Stomach (tissue), 9 donors: ENCODE results near the gene COL16A1. TPM values are rescaled to one million over a fixed set of nuclear protein-coding genes. Genes with fewer than 3 reads are reported as not detected.

Experiments used
- DNase-seq, 2 donors: peaks; one replicate each; pipeline versions ENCODE4 v3.0.0 to v3.0.0-alpha.2; 2013 to 2019
- H3K27ac ChIP-seq, 5 donors: fragments of 200-600 bp in 4 of 5; sonication (generic) in 4 of 5; one replicate each; pipeline ENCODE4 v1.5.1; 2013 to 2019; ENCODE audit warnings: mild to moderate bottlenecking in 1 of 5, moderate library complexity in 1 of 5
- H3K27me3 ChIP-seq, 3 donors: fragments of 200-600 bp; sonication (generic); one replicate each; pipeline ENCODE4 v1.5.1; 2017 to 2019; ENCODE audit warnings: mixed run types in 1 of 3
- H3K36me3 ChIP-seq, 4 donors: fragments of 200-600 bp; sonication (generic); 1 replicate in 3 of 4; 2 replicates in 1 of 4; pipeline ENCODE4 v1.5.1; 2016 to 2019
- H3K4me1 ChIP-seq, 4 donors: fragments of 200-600 bp; sonication (generic); one replicate each; pipeline ENCODE4 v1.5.1; 2016 to 2019
- H3K4me3 ChIP-seq, 4 donors: fragments of 200-600 bp; sonication (generic) in 3 of 4; one replicate each; pipeline ENCODE4 v1.5.1; 2016 to 2019; ENCODE audit warnings: mild to moderate bottlenecking in 1 of 4
- H3K9me3 ChIP-seq, 4 donors: fragments of 200-600 bp; sonication (generic); one replicate each; pipeline ENCODE4 v1.5.1; 2016 to 2019
- EP300 ChIP-seq: sonication (generic); formaldehyde crosslinking; IDR thresholded peaks from one replicate; pipeline ENCODE4 v1.6.1; 2017; ENCODE audit warnings: antibody characterized with exemption
- POLR2A ChIP-seq, 4 donors: fragments of 450-650 bp; IDR thresholded peaks; one replicate each; pipeline ENCODE4 v1.6.1; 2016; ENCODE audit warnings: antibody characterized with exemption in 4 of 4, control low read depth in 2 of 4, mild to moderate bottlenecking in 1 of 4, moderate library complexity in 1 of 4
- POLR2AphosphoS5 ChIP-seq, 3 donors: sonication (generic); formaldehyde crosslinking; IDR thresholded peaks; one replicate each; pipeline ENCODE4 v1.6.1; 2016; ENCODE audit warnings: antibody characterized with exemption in 3 of 3
- WGBS, 5 donors: extraction: QIAGEN DNeasy Blood & Tissue Kit in 3 of 5; methylation state at CpG; one replicate each; pipeline versions ENCODE4 v1.1.5 to v1.1.7; 2013 to 2018; 5-methylcytosine and 5-hydroxymethylcytosine counted together
- intact Hi-C: fragments of 100-400 bp; cut with DNase I; formaldehyde crosslinking; loops from one replicate; pipeline ENCODE4 v1.15.1; 2023; ENCODE audit warnings: low total_unique reads
- polyA plus RNA-seq, 3 donors: library from polyadenylated mRNA; stranded (reverse); fragments of 200-250 nt; gene quantifications; one replicate each; pipeline ENCODE4 v1.2.3, GENCODE V29; 2013
- total RNA-seq, 5 donors: library from RNA; depleted of rRNA; stranded (reverse); fragments of >200 nt; gene quantifications; one replicate each; pipeline versions ENCODE4 v1.1.0 to v1.2.3, GENCODE V29; 2014 to 2016
- TF ChIP-seq, protein P1 (sequence below), 7 experiments: fragments of 450-650 bp in 4 of 7; fragments of 200-600 bp in 3 of 7; sonication (generic) in 3 of 7; IDR thresholded peaks; one replicate each; pipeline ENCODE4 v1.5.1; 2016 to 2019; ENCODE audit warnings: antibody characterized with exemption in 7 of 7, control low read depth in 2 of 7, mild to moderate bottlenecking in 1 of 7
- donor health status: healthy with polysubstance abuse.
- donor health status: Bipolar disorder and iron deficiency.
- donor health status: healthy.

COL16A1 gene
- total and polyA plus RNA-seq, 8 donors: 19.8 to 127 (median 74.1) TPM

DNA sequence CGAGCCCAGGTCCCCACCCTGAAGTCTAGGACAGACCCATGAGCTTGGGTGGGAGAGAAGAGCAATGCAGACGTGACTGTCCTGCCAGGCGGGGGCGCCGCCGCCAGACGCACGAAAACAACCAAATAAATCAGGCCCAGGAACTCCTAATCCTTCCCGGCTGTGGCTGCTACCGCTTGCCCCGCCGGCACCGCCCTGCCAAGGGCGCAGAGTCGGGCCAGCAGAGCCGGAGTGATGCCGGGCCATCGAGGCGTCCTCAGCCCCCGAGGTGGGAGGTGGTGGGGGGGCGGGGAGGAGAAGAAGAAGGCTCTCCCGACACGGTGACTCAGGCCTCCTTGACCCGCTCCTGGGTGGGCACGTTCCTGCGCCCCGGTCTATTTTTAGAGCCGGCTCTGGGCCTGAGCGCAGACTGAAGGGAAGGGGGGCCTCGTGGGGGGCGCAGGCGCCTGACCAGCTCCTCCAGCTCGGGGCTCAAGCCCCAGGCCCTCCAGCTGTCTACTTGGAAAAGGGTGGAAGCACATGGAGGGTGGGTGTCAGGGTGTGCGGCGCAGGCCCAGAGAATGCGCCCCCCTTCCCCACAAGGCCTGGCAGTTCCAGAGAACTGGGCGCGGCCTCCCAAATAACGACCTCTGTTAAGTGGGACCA lies 10.7 kb upstream of the COL16A1 start:
- peak; percentile 42 to 90 for DNase-seq
- Histone ChIP-seq H3K36me3 (no peaks in the 10 kb centered on the region), H3K4me3 (peak overlapping the region; percentile 33 to 45 (median 44)), H3K9me3 (no peaks in the 10 kb centered on the region), H3K27me3 (peaks cover 0 to 12% (median 0%) of the 10 kb centered on the region in 3 donors), H3K27ac (peak overlapping the region; percentile 75 to 94 (median 90)), H3K4me1 (peaks cover 33 to 59% (median 56%) of the 10 kb centered on the region in 4 donors)
- intact Hi-C loops: loop anchor here (5.0 kb wide), 1 partner anchor 52 kb away; no protein-coding TSS in a partner anchor
- TF ChIP-seq, protein P1, sequence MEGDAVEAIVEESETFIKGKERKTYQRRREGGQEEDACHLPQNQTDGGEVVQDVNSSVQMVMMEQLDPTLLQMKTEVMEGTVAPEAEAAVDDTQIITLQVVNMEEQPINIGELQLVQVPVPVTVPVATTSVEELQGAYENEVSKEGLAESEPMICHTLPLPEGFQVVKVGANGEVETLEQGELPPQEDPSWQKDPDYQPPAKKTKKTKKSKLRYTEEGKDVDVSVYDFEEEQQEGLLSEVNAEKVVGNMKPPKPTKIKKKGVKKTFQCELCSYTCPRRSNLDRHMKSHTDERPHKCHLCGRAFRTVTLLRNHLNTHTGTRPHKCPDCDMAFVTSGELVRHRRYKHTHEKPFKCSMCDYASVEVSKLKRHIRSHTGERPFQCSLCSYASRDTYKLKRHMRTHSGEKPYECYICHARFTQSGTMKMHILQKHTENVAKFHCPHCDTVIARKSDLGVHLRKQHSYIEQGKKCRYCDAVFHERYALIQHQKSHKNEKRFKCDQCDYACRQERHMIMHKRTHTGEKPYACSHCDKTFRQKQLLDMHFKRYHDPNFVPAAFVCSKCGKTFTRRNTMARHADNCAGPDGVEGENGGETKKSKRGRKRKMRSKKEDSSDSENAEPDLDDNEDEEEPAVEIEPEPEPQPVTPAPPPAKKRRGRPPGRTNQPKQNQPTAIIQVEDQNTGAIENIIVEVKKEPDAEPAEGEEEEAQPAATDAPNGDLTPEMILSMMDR (IDR thresholded peaks at IDR 0.05): peak in 3 of 7 experiments; percentile 21 to 42 (median 21)
- TF ChIP-seq POLR2AphosphoS5 (IDR thresholded peaks at IDR 0.05): peak in 2 of 3 donors; percentile 73 to 75
- TF ChIP-seq EP300: no peak
- no peak for TF ChIP-seq POLR2A (IDR thresholded peaks at IDR 0.05)
- 3 to 7% (median 4%) methylated on average over 19 to 39 of the region's 39 CpGs for WGBS, 5 donors

GRCh38 chr1:31712630-31713029 lies 8.8 kb upstream of the COL16A1 start:
- H3K27me3 ChIP-seq: peaks cover 0 to 12% (median 0%) of the 10 kb centered on the region in 3 donors
- peak; percentile 73 to 78 for DNase-seq
- TF ChIP-seq, protein P1 (IDR thresholded peaks at IDR 0.05): no peak
- peak in 2 of 3 donors; percentile 47 to 87 for TF ChIP-seq POLR2AphosphoS5 (IDR thresholded peaks at IDR 0.05)
- H3K4me3 ChIP-seq: no peak overlapping the region
- H3K27ac ChIP-seq: peak overlapping the region; percentile 49 to 94 (median 90)
- intact Hi-C loops: no loop called here
- WGBS, 5 donors: 15 to 24% (median 19%) methylated on average over 1 of the region's 1 CpG
- no peaks in the 10 kb centered on the region for H3K36me3 ChIP-seq
- no peaks in the 10 kb centered on the region for H3K9me3 ChIP-seq
- H3K4me1 ChIP-seq: peaks cover 33 to 69% (median 56%) of the 10 kb centered on the region in 4 donors

- peak in 1 of 2 donors; percentile 45 for DNase-seq
- H3K36me3 ChIP-seq: no peaks in the 10 kb centered on the region
- TF ChIP-seq POLR2A (IDR thresholded peaks at IDR 0.05) (no peak), EP300 (no peak), POLR2AphosphoS5 (IDR thresholded peaks at IDR 0.05) (no peak)
- TF ChIP-seq, protein P1 (IDR thresholded peaks at IDR 0.05): no peak
- H3K4me3 ChIP-seq: no peak overlapping the region
- peaks cover 0 to 12% (median 0%) of the 10 kb centered on the region in 3 donors for H3K27me3 ChIP-seq
- peak overlapping the region; percentile 49 to 94 (median 90) for H3K27ac ChIP-seq
- intact Hi-C loops: no loop called here
- H3K9me3 ChIP-seq: no peaks in the 10 kb centered on the region
- peaks cover 33 to 74% (median 56%) of the 10 kb centered on the region in 4 donors for H3K4me1 ChIP-seq
- WGBS, 5 donors: 22 to 37% (median 31%) methylated on average over 4 of the region's 4 CpGs
These were observed 8.3 kb upstream of the COL16A1 start for GRCh38 chr1:31712068-31712467.

DNA sequence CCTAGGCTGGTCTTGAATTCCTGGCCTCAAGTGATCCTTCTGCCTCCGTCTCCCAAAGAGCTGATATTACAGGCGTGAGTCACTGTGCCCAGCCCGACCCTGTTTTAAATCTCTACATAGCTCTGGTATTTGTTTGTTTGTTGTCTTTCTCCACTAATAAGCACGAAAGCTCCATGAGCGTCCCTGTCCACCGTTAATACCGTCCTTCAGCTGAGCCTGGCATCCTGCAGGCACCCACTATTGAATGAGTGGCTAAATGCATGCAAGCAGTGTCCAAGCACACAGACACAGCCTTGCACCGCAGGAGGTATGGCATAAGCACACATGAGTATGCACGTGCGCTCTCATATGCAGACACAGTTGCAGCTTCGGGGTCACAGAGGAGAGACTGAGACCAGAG lies 4.5 kb upstream of the COL16A1 start:
- intact Hi-C loops: loop anchor here (5.0 kb wide), 1 partner anchor 36 kb away; no protein-coding TSS in a partner anchor
- Histone ChIP-seq H3K4me1 (peaks cover 35 to 67% (median 52%) of the 10 kb centered on the region in 4 donors), H3K27ac (no peak overlapping the region), H3K36me3 (no peaks in the 10 kb centered on the region), H3K9me3 (no peaks in the 10 kb centered on the region), H3K27me3 (peaks cover 0 to 16% (median 7%) of the 10 kb centered on the region in 3 donors), H3K4me3 (no peak overlapping the region)
- TF ChIP-seq POLR2AphosphoS5 (IDR thresholded peaks at IDR 0.05) (no peak), POLR2A (IDR thresholded peaks at IDR 0.05) (no peak), EP300 (no peak)
- TF ChIP-seq, protein P1 (IDR thresholded peaks at IDR 0.05): no peak
- DNase-seq: no peak
- 69 to 80% (median 79%) methylated on average over 11 of the region's 11 CpGs for WGBS, 5 donors
